ENCODE measurements around the gene C17orf50.

Gene C17orf50

GRCh38 chr17:35742496-35742895, 18.2 kb upstream of the C17orf50 start:
- H3K36me3 ChIP-seq (ENCODE audit: low read length), result no peaks in the 10 kb centered on the region
- no peaks in the 10 kb centered on the region for H3F3A ChIP-seq (ENCODE audit: insufficient read depth)
- H3K4me2 ChIP-seq (ENCODE audit: low read depth, low read length, poor library complexity, severe bottlenecking), result no peak overlapping the region
- H3K27me3 ChIP-seq (ENCODE audit: low read length), result no peaks in the 10 kb centered on the region
- H3K79me2 ChIP-seq (ENCODE audit: insufficient read depth, low read length), result no peaks in the 10 kb centered on the region
- TF ChIP-seq EZH2phosphoT487 (conservative IDR thresholded peaks at IDR 0.05; ENCODE audit: low read length) (no peak), CTCF (IDR thresholded peaks at IDR 0.05; ENCODE audit: insufficient read depth, low read length, poor library complexity, severe bottlenecking) (no peak)
- no peaks in the 10 kb centered on the region for H4K20me1 ChIP-seq (ENCODE audit: low read depth, low read length)
- no peaks in the 10 kb centered on the region for H3K9me3 ChIP-seq (ENCODE audit: insufficient read depth, low read length)
- H3K9me2 ChIP-seq (replicated peaks; ENCODE audit: insufficient read depth, low read length), result no peaks in the 10 kb centered on the region
- no peak overlapping the region for H3K4me3 ChIP-seq (ENCODE audit: insufficient read depth, low read length, poor library complexity, severe bottlenecking)
- H3K27ac ChIP-seq (ENCODE audit: low read depth, low read length), result no peak overlapping the region
- H3K9ac ChIP-seq (ENCODE audit: low read length), result no peak overlapping the region
- no peak overlapping the region for H2AFZ ChIP-seq (ENCODE audit: low read depth, low read length, severe bottlenecking)

GRCh38 chr17:35742896-35743477, 17.7 kb upstream of the C17orf50 start:
- H4K20me1 ChIP-seq (ENCODE audit: low read depth, low read length), result no peaks in the 10 kb centered on the region

GRCh38 chr17:35743626-35744328, 16.9 kb upstream of the C17orf50 start:
- Histone ChIP-seq H3K9me3 (ENCODE audit: insufficient read depth, low read length) (no peaks in the 10 kb centered on the region), H3K27ac (ENCODE audit: low read depth, low read length) (no peak overlapping the region), H3K9me2 (replicated peaks; ENCODE audit: insufficient read depth, low read length) (no peaks in the 10 kb centered on the region), H3F3A (ENCODE audit: insufficient read depth) (no peaks in the 10 kb centered on the region), H3K79me2 (ENCODE audit: insufficient read depth, low read length) (no peaks in the 10 kb centered on the region), H3K27me3 (ENCODE audit: low read length) (no peaks in the 10 kb centered on the region), H3K36me3 (ENCODE audit: low read length) (no peaks in the 10 kb centered on the region), H4K20me1 (ENCODE audit: low read depth, low read length) (no peaks in the 10 kb centered on the region), H2AFZ (ENCODE audit: low read depth, low read length, severe bottlenecking) (no peak overlapping the region), H3K9ac (ENCODE audit: low read length) (no peak overlapping the region), H3K4me3 (ENCODE audit: insufficient read depth, low read length, poor library complexity, severe bottlenecking) (no peak overlapping the region), H3K4me2 (ENCODE audit: low read depth, low read length, poor library complexity, severe bottlenecking) (no peak overlapping the region)
- TF ChIP-seq EZH2phosphoT487 (conservative IDR thresholded peaks at IDR 0.05; ENCODE audit: low read length) (no peak), CTCF (IDR thresholded peaks at IDR 0.05; ENCODE audit: insufficient read depth, low read length, poor library complexity, severe bottlenecking) (no peak)

More at GRCh38 chr17:35742896-35743477, 17.7 kb upstream of the C17orf50 start:
- H3K9me3 ChIP-seq (ENCODE audit: insufficient read depth, low read length), result no peaks in the 10 kb centered on the region
- no peaks in the 10 kb centered on the region for H3K36me3 ChIP-seq (ENCODE audit: low read length)
- no peak overlapping the region for H3K4me3 ChIP-seq (ENCODE audit: insufficient read depth, low read length, poor library complexity, severe bottlenecking)
- no peaks in the 10 kb centered on the region for H3K27me3 ChIP-seq (ENCODE audit: low read length)
- no peak overlapping the region for H3K27ac ChIP-seq (ENCODE audit: low read depth, low read length)
- no peak overlapping the region for H2AFZ ChIP-seq (ENCODE audit: low read depth, low read length, severe bottlenecking)
- no peaks in the 10 kb centered on the region for H3F3A ChIP-seq (ENCODE audit: insufficient read depth)
- H3K4me2 ChIP-seq (ENCODE audit: low read depth, low read length, poor library complexity, severe bottlenecking), result no peak overlapping the region
- H3K9me2 ChIP-seq (replicated peaks; ENCODE audit: insufficient read depth, low read length), result no peaks in the 10 kb centered on the region
- H3K9ac ChIP-seq (ENCODE audit: low read length), result no peak overlapping the region
- no peak for TF ChIP-seq CTCF (IDR thresholded peaks at IDR 0.05; ENCODE audit: insufficient read depth, low read length, poor library complexity, severe bottlenecking)
- TF ChIP-seq EZH2phosphoT487 (conservative IDR thresholded peaks at IDR 0.05; ENCODE audit: low read length), result no peak
- no peaks in the 10 kb centered on the region for H3K79me2 ChIP-seq (ENCODE audit: insufficient read depth, low read length)
